ENCODE data around the gene P3R3URF.
A peak's percentile ranks its signal among the peaks of the same experiment; 100 is the strongest.

The P3R3URF gene

GRCh38 chr1:46172321-46172720 lies 4.0 kb downstream of the P3R3URF start:
- DNase-seq, result no peak

- peak in 2 of 3 experiments; percentile 45 to 65 for DNase-seq
Measured at GRCh38 chr1:46171871-46172270, 4.4 kb downstream of the P3R3URF start.

- no peak for DNase-seq
Measured at GRCh38 chr1:46171351-46171750, 4.9 kb downstream of the P3R3URF start.

GRCh38 chr1:46169811-46170454 lies 6.4 kb downstream of the P3R3URF start:
- no peak for DNase-seq

GRCh38 chr1:46168477-46168876 lies 7.8 kb downstream of the P3R3URF start:
- DNase-seq, result no peak

GRCh38 chr1:46166521-46167462 lies 9.5 kb downstream of the P3R3URF start:
- no peak for DNase-seq

- no peak for DNase-seq
Measured at GRCh38 chr1:46160212-46160611, 16.1 kb downstream of the P3R3URF start.

GRCh38 chr1:46159516-46159915 lies 16.8 kb downstream of the P3R3URF start:
- DNase-seq, result no peak

- DNase-seq, result no peak
Measured at GRCh38 chr1:46158312-46159281, 17.7 kb downstream of the P3R3URF start.

- DNase-seq, result no peak
Measured at GRCh38 chr1:46157916-46158311, 18.4 kb downstream of the P3R3URF start.

- no peak for DNase-seq
Measured at GRCh38 chr1:46153732-46154131, 22.6 kb downstream of the P3R3URF start.

- no peak for DNase-seq
Measured at GRCh38 chr1:46153228-46153627, 23.1 kb downstream of the P3R3URF start.

- DNase-seq, result no peak
Measured at GRCh38 chr1:46152016-46152415, 24.3 kb downstream of the P3R3URF start.

GRCh38 chr1:46150085-46150484 lies 26.2 kb downstream of the P3R3URF start:
- no peak for DNase-seq

GRCh38 chr1:46148318-46148717 lies 28.0 kb downstream of the P3R3URF start:
- DNase-seq, result no peak

GRCh38 chr1:46137916-46138315 lies 38.4 kb downstream of the P3R3URF start:
- no peak for DNase-seq

GRCh38 chr1:46136711-46137110 lies 39.6 kb downstream of the P3R3URF start:
- peak in 1 of 3 experiments; percentile 44 for DNase-seq

GRCh38 chr1:46134660-46135331 lies 41.5 kb downstream of the P3R3URF start:
- DNase-seq, result peak in 2 of 3 experiments; percentile 6 to 64

- peak in 2 of 3 experiments; percentile 42 to 59 for DNase-seq
Measured at GRCh38 chr1:46133781-46134350, 42.4 kb downstream of the P3R3URF start.

GRCh38 chr1:46133181-46133658 lies 43.1 kb downstream of the P3R3URF start:
- peak in 2 of 3 experiments; percentile 87 to 96 for DNase-seq

- DNase-seq, result peak; percentile 96 to 99 (median 97)
Measured at GRCh38 chr1:46132529-46133180, 43.6 kb downstream of the P3R3URF start, which contains the start of gene PIK3R3. Gene PIK3R3 (minus strand): TSS chr1:46132629. CDS start chr1:46131952, 677 bp downstream.
